ENCODE measurements around the gene GOLGB1. TPM values are rescaled to one million over a fixed set of nuclear protein-coding genes. Genes with fewer than 3 reads are reported as not detected.

The GOLGB1 gene
- total and polyA plus RNA-seq, 10 of the 15 experiments (the other 5 are each of a cell fraction or from before 2014, with no cell fraction given): 7.4 to 34.5 (median 21.8) TPM

DNA sequence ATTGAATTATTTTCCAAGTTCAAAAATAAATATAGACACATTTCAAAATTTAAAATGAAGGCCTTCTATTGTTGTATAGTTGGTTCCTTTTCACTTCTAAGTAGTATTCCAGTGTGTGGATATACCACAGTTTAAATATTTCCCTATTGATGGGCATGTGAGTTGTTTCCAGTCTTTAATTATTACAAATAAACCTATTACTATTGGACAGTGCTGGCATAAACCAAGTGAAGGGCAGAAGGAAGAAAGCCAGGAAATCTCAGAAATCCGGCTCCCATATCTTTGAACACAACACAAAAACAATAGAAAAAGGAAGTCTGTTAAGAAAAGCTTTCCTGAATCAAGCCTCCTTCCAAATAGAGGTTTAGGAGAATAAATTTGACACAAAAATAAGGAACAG, 26.1 kb downstream of the GOLGB1 start (continued):
- no peak for TF ChIP-seq HSF1 (IDR thresholded peaks at IDR 0.05; ENCODE audit: low read depth, low read length)
- TF ChIP-seq, protein P1, sequence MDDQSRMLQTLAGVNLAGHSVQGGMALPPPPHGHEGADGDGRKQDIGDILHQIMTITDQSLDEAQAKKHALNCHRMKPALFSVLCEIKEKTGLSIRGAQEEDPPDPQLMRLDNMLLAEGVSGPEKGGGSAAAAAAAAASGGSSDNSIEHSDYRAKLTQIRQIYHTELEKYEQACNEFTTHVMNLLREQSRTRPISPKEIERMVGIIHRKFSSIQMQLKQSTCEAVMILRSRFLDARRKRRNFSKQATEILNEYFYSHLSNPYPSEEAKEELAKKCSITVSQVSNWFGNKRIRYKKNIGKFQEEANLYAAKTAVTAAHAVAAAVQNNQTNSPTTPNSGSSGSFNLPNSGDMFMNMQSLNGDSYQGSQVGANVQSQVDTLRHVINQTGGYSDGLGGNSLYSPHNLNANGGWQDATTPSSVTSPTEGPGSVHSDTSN (IDR thresholded peaks at IDR 0.05; ENCODE audit: insufficient replicate concordance, low read depth, low read length): no peak
- no peak for TF ChIP-seq ZBTB4 (CRISPR knock-in tag; IDR thresholded peaks at IDR 0.05)
- no peak for TF ChIP-seq NFIC (IDR thresholded peaks at IDR 0.05; ENCODE audit: low read depth, low read length)
- TF ChIP-seq MXI1 (IDR thresholded peaks at IDR 0.05; ENCODE audit: low read depth, low read length): no peak

- intact Hi-C loops (cut with micrococcal nuclease; ENCODE audit: unreplicated experiment) (no loop called here), in situ Hi-C loops (cut with MboI) (no loop called here)
- Histone ChIP-seq H3K27me3 (replicated peaks in 1 of 2; ENCODE audit: control insufficient read depth in 2 of 2, insufficient read depth in 2 of 2, low read length in 1 of 2) (no peaks in the 10 kb centered on the region), H3K36me3 (ENCODE audit: control insufficient read depth in 2 of 2, insufficient read depth in 2 of 2, low read length in 1 of 2) (peaks cover 4 to 31% of the 10 kb centered on the region in 2 experiments), H3K27ac (ENCODE audit: control insufficient read depth, insufficient read depth) (no peak overlapping the region), H3K9me3 (replicated peaks; ENCODE audit: control insufficient read depth, insufficient read depth, low read length) (no peaks in the 10 kb centered on the region), H4K20me1 (ENCODE audit: control insufficient read depth, insufficient read depth) (no peaks in the 10 kb centered on the region), H3K4me1 (ENCODE audit: control insufficient read depth, insufficient read depth, low read length) (peaks cover 11% of the 10 kb centered on the region), H2AFZ (ENCODE audit: control insufficient read depth, low read depth, low read length) (no peak overlapping the region), H3K4me3 (no peak overlapping the region), H3K9ac (ENCODE audit: control insufficient read depth, insufficient read depth, low read length) (no peak overlapping the region), H3K79me2 (ENCODE audit: control insufficient read depth, insufficient read depth, low read length) (no peaks in the 10 kb centered on the region), H3K4me2 (ENCODE audit: control insufficient read depth, insufficient read depth) (no peak overlapping the region)
- DNase-seq (ENCODE audit: low read depth, low spot score) (no peak), ATAC-seq (no peak), FAIRE-seq (no peak)
- WGBS (ENCODE audit: insufficient coverage, insufficient replicate concordance, low lambda C conversion rate, missing lambda C conversion rate): 89% methylated on average over 1 of the region's 1 CpG
- ChIA-PET SMC1A (ENCODE audit: uncharacterized antibody, unreplicated experiment) (interaction anchor here (0.9 to 1.3 kb wide), 3 partner anchors 12 to 536 kb away, joined by 3 to 4 read pairs (median 3); no protein-coding TSS in a partner anchor), CTCF (no interaction called here), POLR2A (no interaction called here), RAD21 (ENCODE audit: unreplicated experiment) (interaction anchor here (0.9 kb wide), 1 partner anchor 86 kb away, joined by 3 read pairs; no protein-coding TSS in a partner anchor)
- no TSS peak for BruUV-seq (replicated peaks)
- TF ChIP-seq WRNIP1 (IDR thresholded peaks at IDR 0.05; ENCODE audit: borderline replicate concordance, low read depth, low read length): no peak
- TF ChIP-seq EZH2 (IDR thresholded peaks at IDR 0.05; ENCODE audit: borderline replicate concordance, control insufficient read depth, low read depth, low read length): no peak
- TF ChIP-seq PAX5 (IDR thresholded peaks at IDR 0.05; ENCODE audit: borderline replicate concordance, low read depth, low read length): no peak
- TF ChIP-seq IRF4 (IDR thresholded peaks at IDR 0.05; ENCODE audit: low read depth, low read length): no peak
- no peak for TF ChIP-seq SREBF1 (IDR thresholded peaks at IDR 0.05; ENCODE audit: low read length)
- TF ChIP-seq EP300 (IDR thresholded peaks at IDR 0.05; ENCODE audit: borderline replicate concordance in 1 of 2, control insufficient read depth in 1 of 2, low read depth in 2 of 2, low read length in 2 of 2): no peak
- TF ChIP-seq MXI1 (IDR thresholded peaks at IDR 0.05; ENCODE audit: low read depth, low read length): no peak
- TF ChIP-seq TAF1 (IDR thresholded peaks at IDR 0.05; ENCODE audit: borderline replicate concordance, low read depth, low read length): no peak
- TF ChIP-seq, protein P2, sequence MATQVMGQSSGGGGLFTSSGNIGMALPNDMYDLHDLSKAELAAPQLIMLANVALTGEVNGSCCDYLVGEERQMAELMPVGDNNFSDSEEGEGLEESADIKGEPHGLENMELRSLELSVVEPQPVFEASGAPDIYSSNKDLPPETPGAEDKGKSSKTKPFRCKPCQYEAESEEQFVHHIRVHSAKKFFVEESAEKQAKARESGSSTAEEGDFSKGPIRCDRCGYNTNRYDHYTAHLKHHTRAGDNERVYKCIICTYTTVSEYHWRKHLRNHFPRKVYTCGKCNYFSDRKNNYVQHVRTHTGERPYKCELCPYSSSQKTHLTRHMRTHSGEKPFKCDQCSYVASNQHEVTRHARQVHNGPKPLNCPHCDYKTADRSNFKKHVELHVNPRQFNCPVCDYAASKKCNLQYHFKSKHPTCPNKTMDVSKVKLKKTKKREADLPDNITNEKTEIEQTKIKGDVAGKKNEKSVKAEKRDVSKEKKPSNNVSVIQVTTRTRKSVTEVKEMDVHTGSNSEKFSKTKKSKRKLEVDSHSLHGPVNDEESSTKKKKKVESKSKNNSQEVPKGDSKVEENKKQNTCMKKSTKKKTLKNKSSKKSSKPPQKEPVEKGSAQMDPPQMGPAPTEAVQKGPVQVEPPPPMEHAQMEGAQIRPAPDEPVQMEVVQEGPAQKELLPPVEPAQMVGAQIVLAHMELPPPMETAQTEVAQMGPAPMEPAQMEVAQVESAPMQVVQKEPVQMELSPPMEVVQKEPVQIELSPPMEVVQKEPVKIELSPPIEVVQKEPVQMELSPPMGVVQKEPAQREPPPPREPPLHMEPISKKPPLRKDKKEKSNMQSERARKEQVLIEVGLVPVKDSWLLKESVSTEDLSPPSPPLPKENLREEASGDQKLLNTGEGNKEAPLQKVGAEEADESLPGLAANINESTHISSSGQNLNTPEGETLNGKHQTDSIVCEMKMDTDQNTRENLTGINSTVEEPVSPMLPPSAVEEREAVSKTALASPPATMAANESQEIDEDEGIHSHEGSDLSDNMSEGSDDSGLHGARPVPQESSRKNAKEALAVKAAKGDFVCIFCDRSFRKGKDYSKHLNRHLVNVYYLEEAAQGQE (IDR thresholded peaks at IDR 0.05; ENCODE audit: low read depth, low read length): no peak
These were observed 27.1 kb downstream of the GOLGB1 start for GRCh38 chr3:121722411-121722810.

Data from GM12878 (cell line).